Aorta (tissue), 5 donors: ENCODE data around the gene A3GALT2. TPM values are rescaled to one million over a fixed set of nuclear protein-coding genes. Genes with fewer than 3 reads are reported as not detected.

ENCODE experiments used
- ATAC-seq: fragments of 200-7000 bp; cut with Tn5 transposase; one replicate; pipeline ENCODE4 v1.9.1; 2022; ENCODE audit warnings: moderate library complexity; ENCODE audit not compliant: low FRiP score
- DNase-seq, 2 donors: peaks; one replicate each; pipeline ENCODE4 v3.0.0-alpha.2; 2020
- H3K27ac ChIP-seq, 2 donors: one replicate each; pipeline ENCODE4 v1.5.1; 2013; ENCODE audit warnings: low read length in 2 of 2, mild to moderate bottlenecking in 2 of 2, moderate library complexity in 2 of 2, control low read depth in 1 of 2, inconsistent platforms in 1 of 2, low read depth in 1 of 2
- H3K27me3 ChIP-seq, 2 donors: one replicate each; pipeline ENCODE4 v1.6.1; 2013; ENCODE audit warnings: control low read depth in 1 of 2, low read length in 1 of 2, mild to moderate bottlenecking in 1 of 2, moderate library complexity in 1 of 2; ENCODE audit not compliant: insufficient read depth in 2 of 2, control insufficient read depth in 1 of 2
- H3K36me3 ChIP-seq, 2 donors: one replicate each; pipeline ENCODE4 v1.6.1; 2013; ENCODE audit warnings: control low read depth in 1 of 2, low read length in 1 of 2, mild to moderate bottlenecking in 1 of 2; ENCODE audit not compliant: insufficient read depth in 2 of 2, control insufficient read depth in 1 of 2
- H3K4me1 ChIP-seq, 2 donors: one replicate each; pipeline ENCODE4 v1.6.1; 2013; ENCODE audit warnings: low read length in 2 of 2, control low read depth in 1 of 2, mild to moderate bottlenecking in 1 of 2, moderate library complexity in 1 of 2; ENCODE audit not compliant: insufficient read depth in 2 of 2, control insufficient read depth in 1 of 2
- H3K4me3 ChIP-seq, 2 donors: one replicate each; pipeline ENCODE4 v1.5.1; 2013; ENCODE audit warnings: low read length in 2 of 2, control low read depth in 1 of 2, mild to moderate bottlenecking in 1 of 2
- H3K9me3 ChIP-seq: one replicate; pipeline ENCODE4 v1.6.1; 2013; ENCODE audit warnings: mild to moderate bottlenecking, low read length; ENCODE audit not compliant: control insufficient read depth
- WGBS, 2 donors: extraction: QIAGEN DNeasy Blood & Tissue Kit; methylation state at CpG; one replicate each; pipeline ENCODE4 v1.1.7; 2013; 5-methylcytosine and 5-hydroxymethylcytosine counted together
- intact Hi-C, 2 donors: fragments of 100-400 bp; cut with DNase I; formaldehyde crosslinking; loops; one replicate each; pipeline versions ENCODE4 v1.14.2 to v1.15.0; 2022
- polyA plus RNA-seq, 2 donors: library from polyadenylated mRNA; stranded (reverse); fragments of 200-250 nt; gene quantifications; one replicate each; pipeline ENCODE4 v1.2.3, GENCODE V29; 2013
- total RNA-seq, 2 donors: library from RNA; stranded (reverse); fragmentation: NEBNext Ultra II Directional; extraction: Animal tissue kit (Norgen Biotek cat#: 25700); gene quantifications; one replicate each; pipeline ENCODE4 v1.2.1, GENCODE V29; 2021
- donor health status: healthy with polysubstance abuse.
- donor health status: Bipolar disorder and iron deficiency.
- donor health status: DM: no; HTN: no; CAD: no.
- donor health status: DM: no; HTN: no; CAD: no.
- donor health status: DM: yes; HTN: yes; CAD: no.

The A3GALT2 gene
- total and polyA plus RNA-seq, 4 donors = 0.36 to 0.81 TPM; not detected in 2

- no peak for ATAC-seq
- H3K27ac ChIP-seq = no peak overlapping the region
- 57 to 61% methylated on average over 2 of the region's 2 CpGs for WGBS, 2 donors
- H3K4me3 ChIP-seq = no peak overlapping the region
- intact Hi-C loops = no loop called here
- no peaks in the 10 kb centered on the region for H3K9me3 ChIP-seq
- no peaks in the 10 kb centered on the region for H3K36me3 ChIP-seq
- DNase-seq = peak in 1 of 2 donors; percentile 31
- peaks cover 4 to 11% of the 10 kb centered on the region in 2 donors for H3K4me1 ChIP-seq
- H3K27me3 ChIP-seq = no peaks in the 10 kb centered on the region
Observed at GRCh38 chr1:33268457-33268856, 52.4 kb downstream of the A3GALT2 start.

DNA sequence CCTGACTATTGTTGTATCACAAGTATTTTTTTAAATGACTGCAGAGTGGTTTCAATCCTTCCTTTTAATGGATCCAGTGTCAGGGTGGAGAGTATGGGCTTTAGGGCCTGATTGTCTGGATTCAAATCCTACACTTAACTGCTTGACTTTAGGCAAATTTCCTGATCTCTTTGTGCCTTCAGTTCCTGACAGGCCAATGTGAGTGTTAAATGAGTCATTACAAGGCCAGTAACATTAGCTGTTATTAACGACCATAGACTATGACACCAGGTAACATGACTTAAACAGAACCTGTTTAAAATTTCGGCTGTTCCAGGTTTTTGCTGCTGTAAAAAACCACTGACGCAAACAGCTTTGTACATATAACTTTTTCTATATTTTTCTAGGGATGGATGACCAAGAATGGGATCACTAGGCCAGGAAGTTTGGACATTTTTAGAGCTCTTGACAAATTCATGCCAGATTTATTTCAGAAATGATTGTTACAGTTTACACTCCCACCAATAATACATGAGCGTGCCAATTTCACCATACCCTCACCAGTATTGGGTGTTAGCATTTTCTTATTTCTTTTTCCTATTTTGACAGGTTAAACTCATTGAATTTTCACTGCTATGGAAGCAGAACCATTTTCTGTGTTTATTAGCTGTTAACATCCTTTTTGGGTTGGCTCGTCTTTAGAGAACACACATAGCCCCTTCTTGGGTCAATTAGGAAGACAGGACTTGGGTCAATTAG, 53.3 kb downstream of the A3GALT2 start:
- intact Hi-C loops = no loop called here
- WGBS, 2 donors = 38 to 48% methylated on average over 5 of the region's 5 CpGs
- Histone ChIP-seq H3K36me3 (no peaks in the 10 kb centered on the region), H3K9me3 (no peaks in the 10 kb centered on the region), H3K27me3 (no peaks in the 10 kb centered on the region), H3K4me1 (peaks cover 4 to 11% of the 10 kb centered on the region in 2 donors), H3K4me3 (no peak overlapping the region), H3K27ac (no peak overlapping the region)
- no peak for DNase-seq
- no peak for ATAC-seq

DNA sequence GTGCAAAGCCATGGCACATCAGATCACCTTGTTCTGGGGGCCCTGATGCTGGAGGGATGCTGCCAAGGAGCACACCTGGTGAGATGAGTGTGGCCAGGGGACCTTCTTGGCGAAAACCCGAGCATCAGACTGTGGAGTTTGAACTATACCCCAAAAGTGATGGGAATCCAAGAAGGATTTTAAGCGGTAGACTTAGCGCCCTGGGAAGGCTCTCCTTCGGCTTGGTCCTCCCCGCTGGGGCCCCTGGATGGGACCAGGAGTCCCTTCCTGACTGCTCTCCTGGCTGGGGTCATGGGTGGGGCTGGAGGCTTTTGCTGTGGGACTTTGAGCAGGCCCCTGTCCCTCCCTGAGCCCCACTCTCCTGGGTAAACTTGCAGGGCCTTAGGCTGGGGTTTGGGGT, 54.1 kb downstream of the A3GALT2 start:
- no peaks in the 10 kb centered on the region for H3K36me3 ChIP-seq
- no peaks in the 10 kb centered on the region for H3K9me3 ChIP-seq
- WGBS, 2 donors = 65 to 71% methylated on average over 6 of the region's 6 CpGs
- peak in 1 of 2 donors; percentile 37 for DNase-seq
- H3K4me3 ChIP-seq = no peak overlapping the region
- H3K27ac ChIP-seq = no peak overlapping the region
- H3K4me1 ChIP-seq = peaks cover 4 to 11% of the 10 kb centered on the region in 2 donors
- no peak for ATAC-seq
- H3K27me3 ChIP-seq = no peaks in the 10 kb centered on the region
- intact Hi-C loops = no loop called here

GRCh38 chr1:33265780-33266605, 54.9 kb downstream of the A3GALT2 start:
- H3K4me3 ChIP-seq = no peak overlapping the region
- H3K4me1 ChIP-seq = peaks cover 4 to 7% of the 10 kb centered on the region in 2 donors
- intact Hi-C loops = no loop called here
- DNase-seq (peak in 1 of 2 donors; percentile 45), ATAC-seq (no peak)
- no peaks in the 10 kb centered on the region for H3K9me3 ChIP-seq
- H3K27ac ChIP-seq = no peak overlapping the region
- 56% methylated on average over 10 of the region's 10 CpGs for WGBS, 2 donors
- H3K36me3 ChIP-seq = no peaks in the 10 kb centered on the region
- no peaks in the 10 kb centered on the region for H3K27me3 ChIP-seq

DNA sequence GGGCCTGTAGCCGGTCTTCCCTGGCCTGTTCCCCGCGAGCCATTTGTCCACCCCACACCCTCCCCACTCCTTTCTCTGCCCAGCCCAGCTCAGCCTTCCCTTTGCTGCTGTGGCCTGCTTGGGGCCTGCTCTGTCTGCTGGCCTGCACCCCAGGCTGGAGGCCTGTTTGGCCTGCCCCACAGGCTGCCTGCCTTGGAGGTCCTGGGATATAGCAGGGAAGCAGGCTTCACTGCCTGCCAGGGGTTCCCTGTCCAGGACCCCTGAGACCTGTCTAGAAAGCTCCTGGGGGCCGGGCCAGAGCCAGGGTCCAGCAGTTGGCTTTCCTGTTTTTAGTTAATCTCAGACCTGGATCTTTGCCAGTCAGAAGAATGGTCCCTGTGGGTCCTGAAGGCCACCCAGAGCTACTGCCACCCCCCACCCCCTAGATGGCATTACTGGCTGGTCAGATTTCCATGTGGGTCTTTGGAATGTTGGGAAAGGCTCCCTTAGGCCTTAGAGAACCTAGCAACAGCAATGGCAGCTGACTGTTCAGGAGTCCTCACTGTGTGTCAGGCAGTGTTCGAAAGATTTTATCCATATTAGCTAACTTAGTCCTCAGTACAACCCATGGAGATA, 56.9 kb downstream of the A3GALT2 start:
- WGBS, 2 donors = 19 to 25% methylated on average over 5 of the region's 5 CpGs
- Histone ChIP-seq H3K27me3 (no peaks in the 10 kb centered on the region), H3K9me3 (no peaks in the 10 kb centered on the region), H3K4me1 (peaks cover 5 to 6% of the 10 kb centered on the region in 2 donors), H3K4me3 (no peak overlapping the region), H3K27ac (peak overlapping the region in 1 of 2 donors; percentile 1), H3K36me3 (no peaks in the 10 kb centered on the region)
- DNase-seq (peak in 1 of 2 donors; percentile 64), ATAC-seq (no peak)
- intact Hi-C loops = no loop called here

- H3K4me3 ChIP-seq = no peak overlapping the region
- no peaks in the 10 kb centered on the region for H3K27me3 ChIP-seq
- no peak overlapping the region for H3K27ac ChIP-seq
- no peaks in the 10 kb centered on the region for H3K9me3 ChIP-seq
- intact Hi-C loops = no loop called here
- H3K36me3 ChIP-seq = no peaks in the 10 kb centered on the region
- 10 to 14% methylated on average over 7 of the region's 7 CpGs for WGBS, 2 donors
- DNase-seq = peak in 1 of 2 donors; percentile 25
- H3K4me1 ChIP-seq = peaks cover 5 to 6% of the 10 kb centered on the region in 2 donors
- ATAC-seq = no peak
Observed at GRCh38 chr1:33261344-33261743, 59.6 kb downstream of the A3GALT2 start.

GRCh38 chr1:33260439-33260838, 60.5 kb downstream of the A3GALT2 start:
- Histone ChIP-seq H3K4me1 (peaks cover 5 to 6% of the 10 kb centered on the region in 2 donors), H3K27ac (peak overlapping the region in 1 of 2 donors; percentile 7), H3K4me3 (no peak overlapping the region), H3K27me3 (no peaks in the 10 kb centered on the region), H3K9me3 (no peaks in the 10 kb centered on the region), H3K36me3 (no peaks in the 10 kb centered on the region)
- intact Hi-C loops = no loop called here
- WGBS, 2 donors = 57 to 58% methylated on average over 5 of the region's 5 CpGs
- ATAC-seq (no peak), DNase-seq (peak in 1 of 2 donors; percentile 6)

DNA sequence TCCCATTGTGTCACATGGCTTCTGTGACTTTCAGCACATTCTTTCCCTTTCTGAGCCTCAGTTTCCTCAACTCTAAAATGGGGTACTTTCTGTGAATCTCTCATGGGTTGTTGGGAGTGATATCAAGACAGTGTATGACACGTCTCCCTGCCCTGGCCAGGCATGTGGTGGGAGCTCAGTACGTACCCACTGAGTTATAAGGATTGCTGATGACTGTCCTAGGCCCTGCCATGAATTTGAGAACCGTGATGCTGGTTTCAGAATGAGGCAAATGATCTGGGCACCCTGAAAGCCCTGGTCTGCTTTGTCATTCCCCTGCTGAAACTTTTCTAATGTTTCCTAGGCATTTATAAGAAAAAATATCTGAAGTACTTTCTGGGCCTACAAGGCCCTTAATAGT, 61.0 kb downstream of the A3GALT2 start:
- H3K36me3 ChIP-seq = no peaks in the 10 kb centered on the region
- H3K27ac ChIP-seq = peak overlapping the region; percentile 37 to 99
- no peaks in the 10 kb centered on the region for H3K27me3 ChIP-seq
- H3K4me1 ChIP-seq = peaks cover 5 to 6% of the 10 kb centered on the region in 2 donors
- DNase-seq (peak in 1 of 2 donors; percentile 3), ATAC-seq (no peak)
- H3K4me3 ChIP-seq = no peak overlapping the region
- H3K9me3 ChIP-seq = no peaks in the 10 kb centered on the region
- intact Hi-C loops = loop anchor here (5.0 to 10.0 kb wide), 2 partner anchors 75 to 87 kb away; partner anchors contain the start of gene TRIM62 (in 1 of the 2)
- WGBS, 2 donors = 28 to 37% methylated on average over 3 of the region's 3 CpGs
